ENCODE results near the gene AKTIP. TPM values are rescaled to one million over a fixed set of nuclear protein-coding genes. Genes with fewer than 3 reads are reported as not detected.

Gene AKTIP
- polyA plus RNA-seq, 1 donor from 2014 or later, result 68.6 TPM

DNA sequence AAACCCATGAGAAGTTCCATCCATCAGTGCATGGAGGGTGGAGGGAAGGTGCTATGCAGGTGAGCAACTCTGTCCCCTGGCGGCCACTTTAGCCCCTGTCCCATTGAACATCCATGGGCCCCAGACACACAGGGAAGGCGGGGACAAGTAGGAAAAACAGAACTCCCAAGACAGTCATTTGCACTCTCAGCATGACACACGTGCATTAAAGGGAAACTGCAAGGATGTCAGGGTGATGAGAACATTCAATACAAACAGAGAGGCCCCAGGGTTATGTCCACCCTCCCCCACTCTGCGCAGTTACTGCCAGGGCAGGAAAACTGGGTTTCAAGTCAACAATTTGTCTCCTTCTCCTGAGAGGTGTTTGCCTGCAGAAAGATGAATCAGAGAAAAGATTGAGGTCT lies 44.0 kb upstream of the AKTIP start:
- H4K20me1 ChIP-seq (ENCODE audit: insufficient read depth), result no peaks in the 10 kb centered on the region
- H3K4me2 ChIP-seq (ENCODE audit: low read length), result no peak overlapping the region
- H3F3A ChIP-seq (ENCODE audit: insufficient read depth, low read length, poor library complexity, severe bottlenecking), result no peaks in the 10 kb centered on the region
- H3K79me2 ChIP-seq (replicated peaks; ENCODE audit: insufficient read depth, low read length), result no peaks in the 10 kb centered on the region
- TF ChIP-seq TAF1 (IDR thresholded peaks at IDR 0.05; ENCODE audit: low read depth), result no peak
- no peak for TF ChIP-seq EZH2 (IDR thresholded peaks at IDR 0.05; ENCODE audit: borderline replicate concordance, insufficient read depth, low read length, poor library complexity, severe bottlenecking)
- no peak for TF ChIP-seq MXI1 (conservative IDR thresholded peaks at IDR 0.05; ENCODE audit: poor library complexity, severe bottlenecking)
- TF ChIP-seq EP300 (conservative IDR thresholded peaks at IDR 0.05; ENCODE audit: poor library complexity, severe bottlenecking), result no peak
- TF ChIP-seq POLR2AphosphoS5 (IDR thresholded peaks at IDR 0.05), result no peak
- TF ChIP-seq, protein P1, sequence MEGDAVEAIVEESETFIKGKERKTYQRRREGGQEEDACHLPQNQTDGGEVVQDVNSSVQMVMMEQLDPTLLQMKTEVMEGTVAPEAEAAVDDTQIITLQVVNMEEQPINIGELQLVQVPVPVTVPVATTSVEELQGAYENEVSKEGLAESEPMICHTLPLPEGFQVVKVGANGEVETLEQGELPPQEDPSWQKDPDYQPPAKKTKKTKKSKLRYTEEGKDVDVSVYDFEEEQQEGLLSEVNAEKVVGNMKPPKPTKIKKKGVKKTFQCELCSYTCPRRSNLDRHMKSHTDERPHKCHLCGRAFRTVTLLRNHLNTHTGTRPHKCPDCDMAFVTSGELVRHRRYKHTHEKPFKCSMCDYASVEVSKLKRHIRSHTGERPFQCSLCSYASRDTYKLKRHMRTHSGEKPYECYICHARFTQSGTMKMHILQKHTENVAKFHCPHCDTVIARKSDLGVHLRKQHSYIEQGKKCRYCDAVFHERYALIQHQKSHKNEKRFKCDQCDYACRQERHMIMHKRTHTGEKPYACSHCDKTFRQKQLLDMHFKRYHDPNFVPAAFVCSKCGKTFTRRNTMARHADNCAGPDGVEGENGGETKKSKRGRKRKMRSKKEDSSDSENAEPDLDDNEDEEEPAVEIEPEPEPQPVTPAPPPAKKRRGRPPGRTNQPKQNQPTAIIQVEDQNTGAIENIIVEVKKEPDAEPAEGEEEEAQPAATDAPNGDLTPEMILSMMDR (IDR thresholded peaks at IDR 0.05; ENCODE audit: poor library complexity, severe bottlenecking), result no peak
- H3K9ac ChIP-seq (ENCODE audit: low read length), result no peak overlapping the region
- no peaks in the 10 kb centered on the region for H3K9me3 ChIP-seq (ENCODE audit: low read length)
- H3K27me3 ChIP-seq (ENCODE audit: insufficient read depth, low read depth, low read length), result peaks cover 4% of the 10 kb centered on the region
- no peak overlapping the region for H2AFZ ChIP-seq (ENCODE audit: low read depth, low read length)
- H3K27ac ChIP-seq (ENCODE audit: low read length), result no peak overlapping the region
- H3K9me2 ChIP-seq (ENCODE audit: insufficient read depth, low read length), result no peaks in the 10 kb centered on the region
- H3K36me3 ChIP-seq (ENCODE audit: insufficient read depth, low read length), result no peaks in the 10 kb centered on the region
- H3K4me3 ChIP-seq (ENCODE audit: low read length), result no peak overlapping the region

DNA sequence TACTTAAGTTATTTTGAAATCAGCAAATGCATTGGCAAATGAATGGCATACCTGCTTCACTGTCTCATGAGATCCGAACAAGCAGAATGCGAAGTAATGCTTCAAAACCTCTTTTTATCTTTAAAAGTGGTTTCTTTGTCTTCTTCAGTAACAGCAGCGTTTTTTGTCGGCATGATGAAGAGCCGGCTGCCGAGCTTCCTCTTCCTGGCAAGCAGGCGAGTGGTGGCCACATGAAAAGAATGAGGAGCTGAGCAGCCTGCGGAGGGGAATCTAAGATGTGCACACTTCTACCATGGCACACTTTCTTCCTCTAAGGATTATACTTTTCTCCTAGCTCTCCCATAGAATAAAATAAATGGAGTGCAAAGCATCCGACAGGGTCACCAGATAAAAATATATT lies 42.4 kb upstream of the AKTIP start:
- Histone ChIP-seq H3K27me3 (ENCODE audit: insufficient read depth, low read depth, low read length) (peaks cover 4% of the 10 kb centered on the region), H3K27ac (ENCODE audit: low read length) (no peak overlapping the region), H3K79me2 (replicated peaks; ENCODE audit: insufficient read depth, low read length) (no peaks in the 10 kb centered on the region), H3K36me3 (ENCODE audit: insufficient read depth, low read length) (no peaks in the 10 kb centered on the region), H3K9me2 (ENCODE audit: insufficient read depth, low read length) (no peaks in the 10 kb centered on the region), H3F3A (ENCODE audit: insufficient read depth, low read length, poor library complexity, severe bottlenecking) (no peaks in the 10 kb centered on the region), H2AFZ (ENCODE audit: low read depth, low read length) (no peak overlapping the region), H4K20me1 (ENCODE audit: insufficient read depth) (no peaks in the 10 kb centered on the region), H3K9me3 (ENCODE audit: low read length) (no peaks in the 10 kb centered on the region), H3K9ac (ENCODE audit: low read length) (no peak overlapping the region), H3K4me2 (ENCODE audit: low read length) (no peak overlapping the region), H3K4me3 (ENCODE audit: low read length) (no peak overlapping the region)
- TF ChIP-seq EZH2 (IDR thresholded peaks at IDR 0.05; ENCODE audit: borderline replicate concordance, insufficient read depth, low read length, poor library complexity, severe bottlenecking) (no peak), RAD21 (conservative IDR thresholded peaks at IDR 0.05) (no peak)
- TF ChIP-seq, protein P2, sequence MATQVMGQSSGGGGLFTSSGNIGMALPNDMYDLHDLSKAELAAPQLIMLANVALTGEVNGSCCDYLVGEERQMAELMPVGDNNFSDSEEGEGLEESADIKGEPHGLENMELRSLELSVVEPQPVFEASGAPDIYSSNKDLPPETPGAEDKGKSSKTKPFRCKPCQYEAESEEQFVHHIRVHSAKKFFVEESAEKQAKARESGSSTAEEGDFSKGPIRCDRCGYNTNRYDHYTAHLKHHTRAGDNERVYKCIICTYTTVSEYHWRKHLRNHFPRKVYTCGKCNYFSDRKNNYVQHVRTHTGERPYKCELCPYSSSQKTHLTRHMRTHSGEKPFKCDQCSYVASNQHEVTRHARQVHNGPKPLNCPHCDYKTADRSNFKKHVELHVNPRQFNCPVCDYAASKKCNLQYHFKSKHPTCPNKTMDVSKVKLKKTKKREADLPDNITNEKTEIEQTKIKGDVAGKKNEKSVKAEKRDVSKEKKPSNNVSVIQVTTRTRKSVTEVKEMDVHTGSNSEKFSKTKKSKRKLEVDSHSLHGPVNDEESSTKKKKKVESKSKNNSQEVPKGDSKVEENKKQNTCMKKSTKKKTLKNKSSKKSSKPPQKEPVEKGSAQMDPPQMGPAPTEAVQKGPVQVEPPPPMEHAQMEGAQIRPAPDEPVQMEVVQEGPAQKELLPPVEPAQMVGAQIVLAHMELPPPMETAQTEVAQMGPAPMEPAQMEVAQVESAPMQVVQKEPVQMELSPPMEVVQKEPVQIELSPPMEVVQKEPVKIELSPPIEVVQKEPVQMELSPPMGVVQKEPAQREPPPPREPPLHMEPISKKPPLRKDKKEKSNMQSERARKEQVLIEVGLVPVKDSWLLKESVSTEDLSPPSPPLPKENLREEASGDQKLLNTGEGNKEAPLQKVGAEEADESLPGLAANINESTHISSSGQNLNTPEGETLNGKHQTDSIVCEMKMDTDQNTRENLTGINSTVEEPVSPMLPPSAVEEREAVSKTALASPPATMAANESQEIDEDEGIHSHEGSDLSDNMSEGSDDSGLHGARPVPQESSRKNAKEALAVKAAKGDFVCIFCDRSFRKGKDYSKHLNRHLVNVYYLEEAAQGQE (IDR thresholded peaks at IDR 0.05; ENCODE audit: borderline replicate concordance), result no peak

DNA sequence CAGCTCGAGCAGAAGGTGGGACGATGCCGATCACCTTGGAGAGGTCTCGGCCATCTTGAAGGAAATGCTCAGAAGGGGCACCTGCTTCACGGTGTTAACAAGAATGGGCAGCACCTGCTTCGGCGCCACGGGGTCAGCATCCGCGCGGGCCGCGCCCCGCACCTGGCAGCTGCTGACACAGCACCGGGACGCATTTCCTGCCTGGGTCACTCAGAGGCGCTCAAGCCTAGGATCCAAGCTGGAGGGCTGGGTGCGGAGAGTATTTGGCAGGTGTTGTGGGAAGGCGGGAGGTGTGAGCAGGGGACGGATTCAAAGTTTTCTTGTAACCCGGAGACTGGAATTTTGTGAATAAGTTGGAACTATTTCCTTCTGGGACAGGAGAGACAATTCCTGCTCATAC lies 39.3 kb upstream of the AKTIP start:
- Histone ChIP-seq H3K9me3 (ENCODE audit: low read length) (no peaks in the 10 kb centered on the region), H4K20me1 (ENCODE audit: insufficient read depth) (no peaks in the 10 kb centered on the region), H3K27ac (ENCODE audit: low read length) (no peak overlapping the region), H3F3A (ENCODE audit: insufficient read depth, low read length, poor library complexity, severe bottlenecking) (no peaks in the 10 kb centered on the region), H2AFZ (ENCODE audit: low read depth, low read length) (no peak overlapping the region), H3K4me3 (ENCODE audit: low read length) (no peak overlapping the region), H3K9me2 (ENCODE audit: insufficient read depth, low read length) (no peaks in the 10 kb centered on the region), H3K27me3 (ENCODE audit: insufficient read depth, low read depth, low read length) (no peaks in the 10 kb centered on the region), H3K36me3 (ENCODE audit: insufficient read depth, low read length) (no peaks in the 10 kb centered on the region), H3K9ac (ENCODE audit: low read length) (no peak overlapping the region), H3K4me2 (ENCODE audit: low read length) (no peak overlapping the region), H3K79me2 (replicated peaks; ENCODE audit: insufficient read depth, low read length) (no peaks in the 10 kb centered on the region)
- TF ChIP-seq, protein P2 (IDR thresholded peaks at IDR 0.05; ENCODE audit: borderline replicate concordance), result no peak
- TF ChIP-seq POLR2AphosphoS5 (IDR thresholded peaks at IDR 0.05) (no peak), RAD21 (conservative IDR thresholded peaks at IDR 0.05) (no peak), EP300 (conservative IDR thresholded peaks at IDR 0.05; ENCODE audit: poor library complexity, severe bottlenecking) (no peak), MXI1 (conservative IDR thresholded peaks at IDR 0.05; ENCODE audit: poor library complexity, severe bottlenecking) (no peak), TAF1 (IDR thresholded peaks at IDR 0.05; ENCODE audit: low read depth) (no peak)
- TF ChIP-seq, protein P1 (IDR thresholded peaks at IDR 0.05; ENCODE audit: poor library complexity, severe bottlenecking), result no peak

All from neural cell (in vitro differentiated cells).